GM23338 (cell line): ENCODE results near the gene RNF135.
"Not testable (repeated sequence)": the region's sequence is repeated elsewhere in the genome, so short reads cannot be mapped to it uniquely, and the experiment has no call there.

Experiments
- CREB1 ChIP-seq: fragments of 250-450 bp; sonication (Bioruptor Pico); IDR thresholded peaks from 2 replicates; pipeline ENCODE4 v1.5.0; 2020; ENCODE audit warnings: low read depth, mild to moderate bottlenecking, moderate library complexity
- CTCF ChIP-seq, 2 experiments: fragments of 200-600 bp in 1 of 2; sonication (generic) in 1 of 2; conservative IDR thresholded peaks; 2 replicates each; pipeline versions ENCODE4 v1.5.1 to v1.6.1; 2016 to 2017; ENCODE audit warnings: antibody characterized with exemption in 2 of 2, low read depth in 2 of 2, mild to moderate bottlenecking in 2 of 2, moderate library complexity in 1 of 2
- EZH2 ChIP-seq: fragments of 200-600 bp; sonication (generic); IDR thresholded peaks from one replicate; pipeline ENCODE4 v1.8.0; 2017; ENCODE audit warnings: antibody characterized with exemption, mild to moderate bottlenecking, low read depth; ENCODE audit not compliant: unreplicated experiment
- EZH2phosphoT487 ChIP-seq: fragments of 200-600 bp; sonication (generic); IDR thresholded peaks from one replicate; pipeline ENCODE4 v1.8.1; 2018; ENCODE audit warnings: antibody characterized with exemption; ENCODE audit not compliant: unreplicated experiment
- JUNB ChIP-seq: IDR thresholded peaks from one replicate; pipeline ENCODE4 v1.6.1; 2016; ENCODE audit warnings: antibody characterized with exemption; ENCODE audit not compliant: unreplicated experiment
- POLR2AphosphoS5 ChIP-seq: IDR thresholded peaks from 2 replicates; pipeline ENCODE4 v1.6.1; 2016; ENCODE audit warnings: antibody characterized with exemption, low read depth
- ZNF331 ChIP-seq: fragments of 250-450 bp; sonication (Bioruptor Pico); IDR thresholded peaks from 2 replicates; pipeline ENCODE4 v1.5.0; 2020; ENCODE audit warnings: low read depth, mild to moderate bottlenecking, moderate library complexity

GRCh38 chr17:31023171-31023570, 52.3 kb downstream of the RNF135 start:
- not testable (repeated sequence) for TF ChIP-seq POLR2AphosphoS5; CTCF (conservative IDR thresholded peaks at IDR 0.05; ENCODE audit: low read depth in 2 of 2); EZH2; CREB1 (CRISPR knock-in tag); EZH2phosphoT487; ZNF331 (CRISPR knock-in tag); JUNB
